Activated CD4-positive, CD25-positive, alpha-beta regulatory T cell treated with anti-CD3 and anti-CD28 coated beads, Interleukin-2, amount 50 U/mL, for 24 hours (primary cell): ENCODE data around the gene TAGLN.

Experiments
- ATAC-seq, 2 donors: fragments of 150-1000 bp; cut with Tn5 transposase; one replicate each; pipeline ENCODE4 v1.10.0; 2021; ENCODE audit warnings: mild to moderate bottlenecking in 1 of 2, moderate library complexity in 1 of 2

The TAGLN gene

GRCh38 chr11:117199053-117199915 lies at the start of gene TAGLN:
TSS of gene TAGLN (plus strand) at chr11:117199370. CDS start at chr11:117203014, 3,644 bp downstream.
- no peak for ATAC-seq

GRCh38 chr11:117152066-117152465 lies 47.1 kb upstream of the TAGLN start:
- ATAC-seq, result no peak

- ATAC-seq, result no peak
Measured at GRCh38 chr11:117154468-117154867, 44.7 kb upstream of the TAGLN start.

- ATAC-seq, result no peak
Measured at GRCh38 chr11:117157507-117157906, 41.7 kb upstream of the TAGLN start.

- ATAC-seq, result no peak
Measured at GRCh38 chr11:117159892-117160291, 39.3 kb upstream of the TAGLN start.

- no peak for ATAC-seq
Measured at GRCh38 chr11:117160826-117161225, 38.3 kb upstream of the TAGLN start.

GRCh38 chr11:117166491-117166890 lies 32.7 kb upstream of the TAGLN start:
- ATAC-seq, result no peak

- ATAC-seq, result no peak
Measured at GRCh38 chr11:117169736-117170135, 29.4 kb upstream of the TAGLN start.

- no peak for ATAC-seq
Measured at GRCh38 chr11:117170210-117170609, 29.0 kb upstream of the TAGLN start.

- no peak for ATAC-seq
Measured at GRCh38 chr11:117171007-117171403, 28.2 kb upstream of the TAGLN start.

- no peak for ATAC-seq
Measured at GRCh38 chr11:117171404-117172061, 27.6 kb upstream of the TAGLN start.

- no peak for ATAC-seq
Measured at GRCh38 chr11:117172724-117173421, 26.3 kb upstream of the TAGLN start.

GRCh38 chr11:117175104-117175503 lies 24.1 kb upstream of the TAGLN start:
- ATAC-seq, result no peak

- no peak for ATAC-seq
Measured at GRCh38 chr11:117175781-117176180, 23.4 kb upstream of the TAGLN start.

- no peak for ATAC-seq
Measured at GRCh38 chr11:117176186-117176585, 23.0 kb upstream of the TAGLN start.

- ATAC-seq, result no peak
Measured at GRCh38 chr11:117177534-117178209, 21.5 kb upstream of the TAGLN start.

- ATAC-seq, result peak; percentile 98 to 99
Measured at GRCh38 chr11:117178210-117179034, 20.7 kb upstream of the TAGLN start, which contains the start of gene SIDT2. TSS of gene SIDT2 (plus strand) at chr11:117178743. CDS start at chr11:117179264, 521 bp downstream.

GRCh38 chr11:117179048-117179999 lies 19.8 kb upstream of the TAGLN start:
- ATAC-seq, result peak; percentile 37 to 42

- no peak for ATAC-seq
Measured at GRCh38 chr11:117180020-117180419, 19.1 kb upstream of the TAGLN start.
